Amniotic stem cell (primary cell): ENCODE measurements around the gene HPN.

Source experiments
- DNase-seq: peaks from one replicate; lab custom pipeline; 2025; lab: John Stamatoyannopoulos, UW

The HPN gene

DNA sequence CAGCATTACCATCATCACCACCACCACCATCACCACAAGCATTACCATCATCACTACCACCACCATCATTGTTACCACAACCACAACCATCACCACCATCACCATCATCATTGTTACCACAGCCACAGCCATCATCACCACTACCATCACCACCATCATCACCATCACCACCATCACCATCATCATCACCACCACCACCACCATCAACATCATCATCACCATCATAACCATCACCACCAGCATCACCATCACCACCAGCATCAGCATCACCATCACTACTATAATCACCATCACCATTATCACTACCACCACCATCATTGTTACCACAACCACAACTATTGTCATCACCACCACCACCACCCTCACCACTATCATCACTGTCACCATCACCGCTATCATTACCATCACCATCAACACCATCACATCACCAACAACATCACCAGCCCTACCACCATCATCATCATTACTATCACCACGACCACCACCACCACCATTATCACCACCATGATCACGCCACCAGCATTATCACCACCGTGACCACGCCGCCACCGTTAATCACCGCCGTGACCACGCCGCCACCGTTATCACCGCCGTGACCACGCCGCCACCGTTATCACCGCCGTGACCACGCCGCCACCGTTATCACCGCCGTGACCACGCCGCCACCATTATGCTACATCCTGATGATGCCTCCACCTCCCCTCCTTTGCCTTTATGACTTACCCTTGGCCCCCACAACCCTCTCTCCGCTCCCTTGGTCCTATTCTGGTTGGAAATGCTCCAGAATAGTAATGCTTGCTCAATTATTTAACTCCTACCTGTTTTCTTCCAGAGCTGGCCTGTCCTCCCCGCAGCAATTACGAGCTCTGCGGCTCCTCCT, 64.1 kb downstream of the HPN start:
- DNase-seq = no peak

- DNase-seq = no peak
These were observed 64.7 kb downstream of the HPN start for GRCh38 chr19:35106291-35106583.

- no peak for DNase-seq
These were observed 65.5 kb downstream of the HPN start for GRCh38 chr19:35106898-35107541.

DNA sequence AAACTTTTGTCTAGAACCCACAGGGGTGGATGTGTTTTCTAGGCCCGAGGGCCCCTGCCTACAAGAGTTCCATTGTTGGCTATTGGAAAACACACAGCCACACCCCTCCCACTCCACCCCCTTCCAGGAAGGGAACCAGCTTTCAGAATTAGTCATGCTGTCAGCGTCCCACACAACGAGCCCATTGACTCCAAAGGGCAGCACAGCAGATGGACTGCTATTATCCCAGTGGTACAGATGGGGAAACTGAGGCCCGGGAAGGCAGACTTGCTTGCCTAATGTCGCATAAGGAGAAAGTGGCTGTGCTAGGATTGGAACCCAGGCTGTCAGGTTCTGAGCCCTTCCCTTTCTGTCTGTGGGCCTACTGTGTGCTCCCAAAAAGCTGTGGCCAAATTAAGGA, 66.0 kb downstream of the HPN start:
- no peak for DNase-seq

DNA sequence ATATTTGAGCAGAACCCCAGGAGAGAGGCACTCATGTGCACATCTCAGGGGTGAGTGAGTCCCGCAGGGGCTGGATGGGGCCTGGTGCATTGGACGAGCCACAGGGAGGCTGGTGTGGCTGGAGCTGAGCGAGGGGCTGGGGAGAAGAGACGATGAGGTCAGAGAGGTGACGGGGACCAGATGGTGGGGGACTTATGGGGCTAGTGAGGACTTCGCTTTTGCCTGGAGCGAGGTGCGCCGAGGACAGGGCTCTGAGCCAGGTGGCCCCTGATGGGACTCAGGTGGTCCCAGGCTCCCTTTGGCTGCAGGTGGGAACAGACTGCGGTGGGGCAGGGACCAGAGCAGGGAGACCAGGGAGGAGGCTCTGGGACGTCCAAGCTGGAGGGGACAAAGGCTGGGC, 67.2 kb downstream of the HPN start:
- DNase-seq = no peak

- DNase-seq = no peak
These were observed 68.0 kb downstream of the HPN start for GRCh38 chr19:35109395-35110112.

GRCh38 chr19:35110974-35111373, 69.5 kb downstream of the HPN start:
- no peak for DNase-seq

- no peak for DNase-seq
These were observed 71.6 kb downstream of the HPN start for GRCh38 chr19:35112995-35113688.

DNA sequence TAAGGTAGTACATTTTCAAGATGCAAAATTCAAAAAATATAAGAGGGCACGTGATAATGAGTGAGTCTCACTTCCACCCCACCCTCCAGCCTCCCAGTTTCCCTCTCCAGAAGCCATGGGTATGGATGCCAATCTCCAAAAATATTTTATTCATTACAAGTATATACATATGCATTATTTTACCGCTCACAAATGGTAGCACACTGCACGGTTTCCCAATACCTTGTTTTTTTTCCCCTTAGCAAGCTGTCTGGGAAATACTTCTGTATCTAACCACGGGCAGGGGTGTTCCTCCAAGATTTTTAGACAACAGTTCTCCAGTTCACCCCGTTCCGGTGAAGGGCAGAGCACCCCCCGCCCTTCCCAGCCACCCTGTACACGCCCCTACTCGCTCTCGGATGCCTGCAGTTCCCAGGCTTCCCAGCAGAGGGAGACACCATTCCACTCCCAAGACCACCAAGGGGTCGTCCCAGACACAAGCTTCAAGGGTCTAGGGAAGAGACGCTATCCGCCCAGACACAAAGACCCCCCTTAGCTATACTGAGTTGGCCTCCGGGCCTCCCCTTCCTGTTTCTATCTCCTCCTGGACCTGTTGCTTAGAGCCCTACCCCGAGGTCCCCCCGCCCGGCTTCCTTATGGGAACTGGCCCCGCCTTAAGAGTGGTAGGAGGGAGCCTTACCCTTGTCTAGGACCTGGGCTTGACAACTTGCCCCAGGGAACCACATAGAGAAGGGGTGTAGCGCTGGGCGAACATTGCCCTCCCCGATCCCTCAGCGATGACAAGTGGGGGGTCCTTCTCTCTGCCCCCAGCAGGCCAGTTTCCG, 73.0 kb downstream of the HPN start:
- DNase-seq = no peak

GRCh38 chr19:35115177-35115951, 73.8 kb downstream of the HPN start, which contains the start of gene FXYD3:
Gene FXYD3, plus strand, starts transcription at chr19:35115823. Its CDS starts 3,554 bp downstream, at chr19:35119377.
- no peak for DNase-seq
